Body of pancreas (tissue), 4 donors: ENCODE data around the gene TMEM109. TPM values are rescaled to one million over a fixed set of nuclear protein-coding genes. Genes with fewer than 3 reads are reported as not detected.

Source experiments
- ATAC-seq: fragments of 150-250 bp; one replicate; pipeline ENCODE4 v1.9.1; 2016
- DNase-seq, 4 donors: peaks; one replicate each; pipeline ENCODE4 v3.0.0-alpha.2; 2019
- H3K27ac ChIP-seq, 4 donors: fragments of 200-600 bp; sonication (generic); 1 replicate in 3 of 4; 2 replicates in 1 of 4; pipeline versions ENCODE4 v1.5.1 to v1.6.1; 2016 to 2019; ENCODE audit warnings: mild to moderate bottlenecking in 1 of 4, mixed read lengths in 1 of 4, moderate library complexity in 1 of 4
- H3K27me3 ChIP-seq, 2 donors: fragments of 200-600 bp; sonication (generic); one replicate each; pipeline ENCODE4 v1.6.0; 2016; ENCODE audit warnings: mild to moderate bottlenecking in 1 of 2
- H3K36me3 ChIP-seq, 2 donors: fragments of 200-600 bp; sonication (generic); replicated peaks in 1 of 2; 2 replicates each; pipeline ENCODE4 v1.5.1; 2016; ENCODE audit warnings: low read depth in 2 of 2; ENCODE audit not compliant: insufficient read depth in 1 of 2
- H3K4me1 ChIP-seq: fragments of 200-600 bp; sonication (generic); one replicate; pipeline ENCODE4 v1.6.0; 2016
- H3K4me3 ChIP-seq, 2 donors: fragments of 200-600 bp; sonication (generic); 1 replicate in 1 of 2; 2 replicates in 1 of 2; pipeline ENCODE4 v1.5.1; 2016 to 2019
- H3K9me3 ChIP-seq, 3 donors: fragments of 200-600 bp; sonication (generic); 1 replicate in 2 of 3; 2 replicates in 1 of 3; pipeline ENCODE4 v1.5.1; 2016
- POLR2A ChIP-seq, 3 donors: fragments of 450-650 bp; IDR thresholded peaks; one replicate each; pipeline ENCODE4 v1.6.1; 2016; ENCODE audit warnings: antibody characterized with exemption in 3 of 3, mild to moderate bottlenecking in 2 of 3
- WGBS, 2 donors: methylation state at CpG; one replicate each; pipeline ENCODE4 v1.1.5; 2017; 5-methylcytosine and 5-hydroxymethylcytosine counted together
- intact Hi-C: fragments of 100-400 bp; cut with DNase I; formaldehyde crosslinking; loops from one replicate; pipeline ENCODE4 v1.15.1; 2023
- total RNA-seq, 2 donors: library from RNA; depleted of rRNA; stranded (reverse); fragments of >200 nt; gene quantifications; one replicate each; pipeline ENCODE4 v1.1.0, GENCODE V29; 2016
- TF ChIP-seq, protein P1 (sequence below), 7 experiments: fragments of 450-650 bp in 4 of 7; fragments of 200-600 bp in 3 of 7; sonication (generic) in 3 of 7; IDR thresholded peaks; one replicate each; pipeline ENCODE4 v1.5.1; 2016 to 2019; ENCODE audit warnings: antibody characterized with exemption in 7 of 7

The TMEM109 gene
- total RNA-seq, 2 donors from 2014 or later = 59.9 to 62.6 TPM

DNA sequence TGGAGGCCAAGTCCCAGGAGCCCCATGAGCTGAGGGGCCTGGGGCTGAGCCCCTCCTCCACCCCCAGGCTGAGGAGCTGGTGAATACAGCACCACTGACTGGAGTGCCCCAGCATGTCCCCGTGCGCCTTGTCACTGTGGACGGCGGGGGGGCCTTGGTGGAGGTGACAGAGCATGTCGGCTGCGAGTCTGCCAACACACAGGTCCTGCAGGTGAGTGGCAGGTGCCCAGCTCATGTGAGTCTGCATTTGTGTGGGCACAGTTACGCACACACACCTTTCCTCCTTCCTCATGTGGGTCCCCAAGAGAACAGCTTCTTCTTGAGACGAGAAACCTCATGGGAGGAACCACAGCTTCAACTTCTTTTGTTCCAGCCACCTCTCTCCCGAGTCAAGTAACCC lies 18.0 kb downstream of the TMEM109 start:
- DNase-seq = no peak
- Histone ChIP-seq H3K9me3 (no peaks in the 10 kb centered on the region), H3K27me3 (no peaks in the 10 kb centered on the region), H3K36me3 (no peaks in the 10 kb centered on the region), H3K4me1 (no peaks in the 10 kb centered on the region), H3K27ac (no peak overlapping the region), H3K4me3 (no peak overlapping the region)
- 78 to 83% methylated on average over 3 to 9 of the region's 9 CpGs for WGBS, 2 donors
- ATAC-seq = no peak
- intact Hi-C loops = no loop called here
- no peak for TF ChIP-seq POLR2A (IDR thresholded peaks at IDR 0.05)
- TF ChIP-seq, protein P1, sequence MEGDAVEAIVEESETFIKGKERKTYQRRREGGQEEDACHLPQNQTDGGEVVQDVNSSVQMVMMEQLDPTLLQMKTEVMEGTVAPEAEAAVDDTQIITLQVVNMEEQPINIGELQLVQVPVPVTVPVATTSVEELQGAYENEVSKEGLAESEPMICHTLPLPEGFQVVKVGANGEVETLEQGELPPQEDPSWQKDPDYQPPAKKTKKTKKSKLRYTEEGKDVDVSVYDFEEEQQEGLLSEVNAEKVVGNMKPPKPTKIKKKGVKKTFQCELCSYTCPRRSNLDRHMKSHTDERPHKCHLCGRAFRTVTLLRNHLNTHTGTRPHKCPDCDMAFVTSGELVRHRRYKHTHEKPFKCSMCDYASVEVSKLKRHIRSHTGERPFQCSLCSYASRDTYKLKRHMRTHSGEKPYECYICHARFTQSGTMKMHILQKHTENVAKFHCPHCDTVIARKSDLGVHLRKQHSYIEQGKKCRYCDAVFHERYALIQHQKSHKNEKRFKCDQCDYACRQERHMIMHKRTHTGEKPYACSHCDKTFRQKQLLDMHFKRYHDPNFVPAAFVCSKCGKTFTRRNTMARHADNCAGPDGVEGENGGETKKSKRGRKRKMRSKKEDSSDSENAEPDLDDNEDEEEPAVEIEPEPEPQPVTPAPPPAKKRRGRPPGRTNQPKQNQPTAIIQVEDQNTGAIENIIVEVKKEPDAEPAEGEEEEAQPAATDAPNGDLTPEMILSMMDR (IDR thresholded peaks at IDR 0.05) = no peak

DNA sequence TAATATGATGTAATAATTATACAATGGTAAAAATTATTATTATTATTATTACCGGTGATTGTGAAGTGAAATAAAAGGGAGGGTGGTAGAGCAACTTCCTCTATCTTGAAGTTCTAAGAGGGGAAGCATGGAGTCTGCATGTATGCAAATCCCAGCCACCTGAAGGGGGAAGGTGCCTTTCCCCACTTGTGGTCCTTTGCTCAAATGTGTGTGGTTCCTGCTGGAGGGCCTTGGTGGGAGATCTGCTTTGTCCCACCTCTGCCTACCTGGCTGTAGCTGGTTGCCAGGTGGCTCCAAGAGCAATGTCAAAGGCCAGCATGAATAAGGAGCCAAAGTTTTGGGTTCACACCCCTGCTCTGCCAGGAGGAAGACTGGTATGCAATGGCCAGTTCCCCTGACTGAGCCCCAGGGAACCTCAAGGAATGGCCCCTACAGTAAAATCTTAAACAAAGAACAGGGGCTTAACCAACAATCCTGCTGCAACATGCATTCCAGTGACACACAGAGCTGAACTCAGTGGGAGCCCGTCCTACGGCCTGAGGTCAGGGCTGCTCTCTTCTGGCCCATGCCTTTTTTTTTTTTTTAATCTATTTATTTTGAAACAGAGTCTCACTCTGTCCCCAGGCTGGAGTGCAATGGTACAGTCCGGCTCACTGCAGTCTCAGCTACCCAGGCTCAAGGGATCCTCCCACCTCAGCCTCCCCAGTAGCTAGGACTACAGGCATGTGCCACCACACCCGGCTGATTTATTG lies 18.8 kb downstream of the TMEM109 start:
- no peaks in the 10 kb centered on the region for H3K4me1 ChIP-seq
- intact Hi-C loops = no loop called here
- ATAC-seq (no peak), DNase-seq (no peak)
- 76 to 83% methylated on average over 5 of the region's 5 CpGs for WGBS, 2 donors
- no peaks in the 10 kb centered on the region for H3K27me3 ChIP-seq
- TF ChIP-seq POLR2A (IDR thresholded peaks at IDR 0.05) = no peak
- TF ChIP-seq, protein P1 (IDR thresholded peaks at IDR 0.05) = no peak
- no peak overlapping the region for H3K4me3 ChIP-seq
- no peaks in the 10 kb centered on the region for H3K36me3 ChIP-seq
- no peak overlapping the region for H3K27ac ChIP-seq
- H3K9me3 ChIP-seq = no peaks in the 10 kb centered on the region

DNA sequence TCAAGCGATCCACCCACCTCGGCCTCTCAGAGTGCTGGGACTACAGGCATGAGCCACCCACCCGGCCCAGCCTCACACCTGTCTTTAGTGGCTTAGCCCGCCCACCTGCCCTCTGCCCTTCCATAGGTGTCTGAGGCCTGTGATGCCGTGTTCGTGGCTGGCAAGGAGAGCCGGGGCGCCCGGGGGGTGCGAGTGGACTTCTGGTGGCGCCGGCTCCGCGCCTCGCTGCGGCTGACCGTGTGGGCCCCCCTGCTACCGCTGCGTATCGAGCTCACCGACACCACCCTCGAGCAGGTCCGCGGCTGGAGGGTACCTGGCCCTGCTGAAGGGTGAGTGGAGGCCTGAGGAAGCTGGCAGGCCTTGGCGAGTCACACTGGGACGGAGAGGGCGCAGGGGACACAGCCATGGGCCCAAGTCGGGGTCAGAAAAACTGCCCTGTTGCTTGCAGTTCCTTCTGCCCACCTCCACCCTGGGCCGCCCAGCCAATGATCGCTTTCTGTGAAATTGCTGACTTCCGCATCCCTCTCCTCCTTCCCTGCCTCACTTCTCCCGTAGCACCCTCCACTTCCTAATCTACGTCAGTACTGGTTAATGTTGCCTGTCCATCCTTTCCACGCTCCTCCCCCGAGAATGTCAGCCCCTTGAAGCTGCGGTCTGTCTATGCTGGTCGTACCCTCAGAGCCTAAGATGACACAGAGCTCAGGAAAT lies 19.6 kb downstream of the TMEM109 start:
- H3K9me3 ChIP-seq = no peaks in the 10 kb centered on the region
- H3K4me1 ChIP-seq = no peaks in the 10 kb centered on the region
- intact Hi-C loops = no loop called here
- no peak for TF ChIP-seq POLR2A (IDR thresholded peaks at IDR 0.05)
- TF ChIP-seq, protein P1 (IDR thresholded peaks at IDR 0.05) = no peak
- DNase-seq (no peak), ATAC-seq (no peak)
- H3K36me3 ChIP-seq = no peaks in the 10 kb centered on the region
- H3K27ac ChIP-seq = no peak overlapping the region
- H3K4me3 ChIP-seq = no peak overlapping the region
- WGBS, 2 donors = 85 to 91% methylated on average over 14 to 28 of the region's 37 CpGs
- no peaks in the 10 kb centered on the region for H3K27me3 ChIP-seq

DNA sequence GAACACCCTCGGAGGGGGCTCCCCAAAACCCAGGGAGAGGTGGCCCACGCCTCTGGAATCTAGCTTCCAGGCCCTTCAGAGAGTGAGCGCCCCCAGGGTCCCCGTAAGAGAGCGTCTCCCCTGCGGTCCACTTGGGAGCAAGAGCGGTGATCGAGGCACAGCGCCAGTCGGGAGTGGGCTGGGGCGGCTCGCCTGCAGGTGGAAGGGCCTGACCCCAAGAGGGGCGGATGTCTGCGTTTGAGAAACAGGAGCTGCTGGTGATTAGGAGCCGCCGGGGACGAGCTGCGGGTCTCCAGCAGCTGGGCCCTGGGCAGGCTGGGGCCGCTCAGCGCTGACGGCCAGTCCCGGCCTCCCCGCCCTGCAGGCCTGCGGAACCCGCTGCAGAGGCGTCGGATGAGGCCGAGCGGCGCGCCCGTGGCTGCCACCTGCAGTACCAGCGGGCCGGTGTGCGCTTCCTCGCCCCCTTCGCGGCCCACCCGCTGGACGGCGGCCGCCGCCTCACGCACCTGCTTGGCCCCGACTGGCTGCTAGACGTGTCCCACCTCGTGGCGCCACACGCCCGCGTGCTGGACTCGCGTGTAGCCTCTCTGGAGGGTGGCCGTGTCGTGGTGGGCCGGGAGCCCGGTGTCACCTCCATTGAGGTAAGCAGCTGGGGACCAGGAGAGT lies 20.3 kb downstream of the TMEM109 start:
- no peak for ATAC-seq
- no peak overlapping the region for H3K4me3 ChIP-seq
- no peak overlapping the region for H3K27ac ChIP-seq
- WGBS, 2 donors = 85 to 90% methylated on average over 13 to 34 of the region's 57 CpGs
- intact Hi-C loops = no loop called here
- TF ChIP-seq POLR2A (IDR thresholded peaks at IDR 0.05) = no peak
- TF ChIP-seq, protein P1 (IDR thresholded peaks at IDR 0.05) = no peak
- H3K4me1 ChIP-seq = no peaks in the 10 kb centered on the region
- H3K36me3 ChIP-seq = no peaks in the 10 kb centered on the region
- H3K9me3 ChIP-seq = no peaks in the 10 kb centered on the region
- no peak for DNase-seq
- H3K27me3 ChIP-seq = no peaks in the 10 kb centered on the region
